K562 (cell line): ENCODE data around the gene MAPKAPK3. TPM values are rescaled to one million over a fixed set of nuclear protein-coding genes. Genes with fewer than 3 reads are reported as not detected.

Experiments
- BRF1 ChIP-seq: IDR thresholded peaks from 3 replicates; pipeline ENCODE4 v1.6.1; 2011; ENCODE audit warnings: borderline replicate concordance, mild to moderate bottlenecking; ENCODE audit not compliant: insufficient read length; ENCODE audit errors: extremely low read depth
- CBFA2T3 ChIP-seq: fragments of 450-650 bp; IDR thresholded peaks from 2 replicates; pipeline ENCODE4 v1.6.1; 2017
- CREM ChIP-seq: IDR thresholded peaks from 2 replicates; pipeline ENCODE4 v1.6.1; 2014; ENCODE audit warnings: antibody characterized with exemption, low read depth
- MEF2D ChIP-seq: conservative IDR thresholded peaks from 2 replicates; pipeline ENCODE4 v1.6.1; 2016; ENCODE audit warnings: low read depth, missing genetic modification characterization, missing compliant biosample characterization
- NUFIP1 ChIP-seq: fragments of 450-650 bp; IDR thresholded peaks from 2 replicates; pipeline ENCODE4 v1.6.1; 2018; ENCODE audit not compliant: partially characterized antibody
- SRSF9 ChIP-seq: fragments of 200-400 bp; formaldehyde crosslinking; IDR thresholded peaks from 2 replicates; pipeline ENCODE4 v1.6.1; 2017; ENCODE audit warnings: low read depth, low read length, borderline replicate concordance
- ZKSCAN8 ChIP-seq: fragments of 200-800 bp; sonication (Bioruptor generic); IDR thresholded peaks from 2 replicates; pipeline ENCODE4 v1.6.1; 2016; ENCODE audit warnings: missing genetic modification characterization, missing compliant biosample characterization
- ZNF253 ChIP-seq: fragments of 250-450 bp; sonication (Bioruptor Pico); conservative IDR thresholded peaks from 2 replicates; pipeline ENCODE4 v1.6.1; 2021; ENCODE audit warnings: mild to moderate bottlenecking
- polyA plus RNA-seq, 8 experiments: library from polyadenylated mRNA; depleted of rRNA in 4 of 8; stranded (reverse) in 5 of 8; unstranded in 3 of 8; fragments of >200 nt; fragmentation: Nextera tagmentation in 2 of 8; fragmentation: Illumina TruSeq in 1 of 8; extraction: Ambion mirVana in 2 of 8; extraction: Trizol in 1 of 8; gene quantifications; 2 replicates each; pipeline versions ENCODE4 v1.2.1 to v1.2.3, GENCODE V29; 2011 to 2014; ENCODE audit warnings: inconsistent platforms in 1 of 8, missing spikeins in 1 of 8
- total RNA-seq, 7 experiments: library from RNA; depleted of rRNA in 6 of 7; stranded (reverse); fragments of >200 nt in 6 of 7; fragmentation: Illumina TruSeq in 2 of 7; extraction: Trizol in 2 of 7; gene quantifications; 2 replicates each; pipeline versions ENCODE4 v1.2.1 to v1.2.3, GENCODE V29; 2011 to 2021; ENCODE audit warnings: low replicate concordance in 1 of 7
- TF ChIP-seq, protein P1 (sequence below): IDR thresholded peaks from 2 replicates; pipeline ENCODE4 v1.6.1; 2011; ENCODE audit not compliant: insufficient read length; ENCODE audit errors: extremely low read depth
- TF ChIP-seq, protein P2 (sequence below): fragments of 200-600 bp; sonication (generic); IDR thresholded peaks from one replicate; pipeline ENCODE4 v1.6.1; 2012; ENCODE audit warnings: mild to moderate bottlenecking, low read depth, low read length, inconsistent platforms
- TF ChIP-seq, protein P3 (sequence below): fragments of 250-450 bp; sonication (Bioruptor Pico); IDR thresholded peaks from 2 replicates; pipeline ENCODE4 v1.9.0; 2021; ENCODE audit warnings: mild to moderate bottlenecking, inconsistent platforms

The MAPKAPK3 gene
- total and polyA plus RNA-seq, 9 of the 15 experiments (the other 6 are each of a cell fraction or from before 2014, with no cell fraction given) = 8.0 to 56.4 (median 41.2) TPM

DNA sequence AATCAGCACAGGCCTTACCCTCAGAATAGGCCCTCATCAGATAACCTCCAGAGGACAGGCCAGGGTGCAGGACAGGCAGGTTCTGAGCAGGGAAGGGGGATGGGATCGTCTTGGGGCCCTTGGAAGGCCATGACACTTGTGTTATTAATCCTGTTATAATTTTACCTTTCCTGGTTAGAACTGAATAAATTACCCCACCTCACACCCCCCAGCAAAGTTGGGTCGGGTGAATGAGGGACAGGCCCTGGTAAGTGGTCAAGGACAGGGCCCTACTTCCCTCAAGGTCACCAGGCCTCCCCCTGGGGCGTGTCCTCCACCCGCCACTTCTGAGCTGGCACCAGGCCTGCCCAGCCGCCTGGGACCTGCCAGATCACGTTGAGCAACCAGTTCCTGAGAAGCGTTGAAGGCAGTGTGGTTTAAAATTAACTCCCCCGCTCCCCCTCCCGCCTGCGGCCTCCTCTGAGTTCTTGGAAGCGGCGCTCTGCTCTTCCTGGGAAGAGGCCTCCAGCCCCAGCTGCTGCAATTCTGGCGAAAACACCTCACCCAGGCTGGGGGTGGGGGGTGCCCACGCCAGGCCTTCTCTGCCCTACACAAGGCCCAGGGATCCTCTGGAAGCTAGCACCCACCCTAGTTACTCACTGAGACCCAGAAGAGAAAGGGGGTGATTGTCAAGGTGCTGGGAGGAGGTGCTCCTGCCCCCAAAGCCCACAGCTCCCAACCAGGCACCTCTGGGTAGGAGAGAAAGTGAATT lies 15.9 kb upstream of the MAPKAPK3 start (continued):
- TF ChIP-seq SRSF9 (no peak), MEF2D (tag) (0 out of 2 replicates have a peak, but pooled peaks have one; percentile 16), BRF1 (no peak), CBFA2T3 (peak; percentile 62), NUFIP1 (no peak), ZNF253 (no peak), CREM (peak; percentile 45; the same call in 1 of the 2 replicates), ZKSCAN8 (peak; percentile 72)
- TF ChIP-seq, protein P1, sequence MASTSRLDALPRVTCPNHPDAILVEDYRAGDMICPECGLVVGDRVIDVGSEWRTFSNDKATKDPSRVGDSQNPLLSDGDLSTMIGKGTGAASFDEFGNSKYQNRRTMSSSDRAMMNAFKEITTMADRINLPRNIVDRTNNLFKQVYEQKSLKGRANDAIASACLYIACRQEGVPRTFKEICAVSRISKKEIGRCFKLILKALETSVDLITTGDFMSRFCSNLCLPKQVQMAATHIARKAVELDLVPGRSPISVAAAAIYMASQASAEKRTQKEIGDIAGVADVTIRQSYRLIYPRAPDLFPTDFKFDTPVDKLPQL = no peak
- TF ChIP-seq, protein P2, sequence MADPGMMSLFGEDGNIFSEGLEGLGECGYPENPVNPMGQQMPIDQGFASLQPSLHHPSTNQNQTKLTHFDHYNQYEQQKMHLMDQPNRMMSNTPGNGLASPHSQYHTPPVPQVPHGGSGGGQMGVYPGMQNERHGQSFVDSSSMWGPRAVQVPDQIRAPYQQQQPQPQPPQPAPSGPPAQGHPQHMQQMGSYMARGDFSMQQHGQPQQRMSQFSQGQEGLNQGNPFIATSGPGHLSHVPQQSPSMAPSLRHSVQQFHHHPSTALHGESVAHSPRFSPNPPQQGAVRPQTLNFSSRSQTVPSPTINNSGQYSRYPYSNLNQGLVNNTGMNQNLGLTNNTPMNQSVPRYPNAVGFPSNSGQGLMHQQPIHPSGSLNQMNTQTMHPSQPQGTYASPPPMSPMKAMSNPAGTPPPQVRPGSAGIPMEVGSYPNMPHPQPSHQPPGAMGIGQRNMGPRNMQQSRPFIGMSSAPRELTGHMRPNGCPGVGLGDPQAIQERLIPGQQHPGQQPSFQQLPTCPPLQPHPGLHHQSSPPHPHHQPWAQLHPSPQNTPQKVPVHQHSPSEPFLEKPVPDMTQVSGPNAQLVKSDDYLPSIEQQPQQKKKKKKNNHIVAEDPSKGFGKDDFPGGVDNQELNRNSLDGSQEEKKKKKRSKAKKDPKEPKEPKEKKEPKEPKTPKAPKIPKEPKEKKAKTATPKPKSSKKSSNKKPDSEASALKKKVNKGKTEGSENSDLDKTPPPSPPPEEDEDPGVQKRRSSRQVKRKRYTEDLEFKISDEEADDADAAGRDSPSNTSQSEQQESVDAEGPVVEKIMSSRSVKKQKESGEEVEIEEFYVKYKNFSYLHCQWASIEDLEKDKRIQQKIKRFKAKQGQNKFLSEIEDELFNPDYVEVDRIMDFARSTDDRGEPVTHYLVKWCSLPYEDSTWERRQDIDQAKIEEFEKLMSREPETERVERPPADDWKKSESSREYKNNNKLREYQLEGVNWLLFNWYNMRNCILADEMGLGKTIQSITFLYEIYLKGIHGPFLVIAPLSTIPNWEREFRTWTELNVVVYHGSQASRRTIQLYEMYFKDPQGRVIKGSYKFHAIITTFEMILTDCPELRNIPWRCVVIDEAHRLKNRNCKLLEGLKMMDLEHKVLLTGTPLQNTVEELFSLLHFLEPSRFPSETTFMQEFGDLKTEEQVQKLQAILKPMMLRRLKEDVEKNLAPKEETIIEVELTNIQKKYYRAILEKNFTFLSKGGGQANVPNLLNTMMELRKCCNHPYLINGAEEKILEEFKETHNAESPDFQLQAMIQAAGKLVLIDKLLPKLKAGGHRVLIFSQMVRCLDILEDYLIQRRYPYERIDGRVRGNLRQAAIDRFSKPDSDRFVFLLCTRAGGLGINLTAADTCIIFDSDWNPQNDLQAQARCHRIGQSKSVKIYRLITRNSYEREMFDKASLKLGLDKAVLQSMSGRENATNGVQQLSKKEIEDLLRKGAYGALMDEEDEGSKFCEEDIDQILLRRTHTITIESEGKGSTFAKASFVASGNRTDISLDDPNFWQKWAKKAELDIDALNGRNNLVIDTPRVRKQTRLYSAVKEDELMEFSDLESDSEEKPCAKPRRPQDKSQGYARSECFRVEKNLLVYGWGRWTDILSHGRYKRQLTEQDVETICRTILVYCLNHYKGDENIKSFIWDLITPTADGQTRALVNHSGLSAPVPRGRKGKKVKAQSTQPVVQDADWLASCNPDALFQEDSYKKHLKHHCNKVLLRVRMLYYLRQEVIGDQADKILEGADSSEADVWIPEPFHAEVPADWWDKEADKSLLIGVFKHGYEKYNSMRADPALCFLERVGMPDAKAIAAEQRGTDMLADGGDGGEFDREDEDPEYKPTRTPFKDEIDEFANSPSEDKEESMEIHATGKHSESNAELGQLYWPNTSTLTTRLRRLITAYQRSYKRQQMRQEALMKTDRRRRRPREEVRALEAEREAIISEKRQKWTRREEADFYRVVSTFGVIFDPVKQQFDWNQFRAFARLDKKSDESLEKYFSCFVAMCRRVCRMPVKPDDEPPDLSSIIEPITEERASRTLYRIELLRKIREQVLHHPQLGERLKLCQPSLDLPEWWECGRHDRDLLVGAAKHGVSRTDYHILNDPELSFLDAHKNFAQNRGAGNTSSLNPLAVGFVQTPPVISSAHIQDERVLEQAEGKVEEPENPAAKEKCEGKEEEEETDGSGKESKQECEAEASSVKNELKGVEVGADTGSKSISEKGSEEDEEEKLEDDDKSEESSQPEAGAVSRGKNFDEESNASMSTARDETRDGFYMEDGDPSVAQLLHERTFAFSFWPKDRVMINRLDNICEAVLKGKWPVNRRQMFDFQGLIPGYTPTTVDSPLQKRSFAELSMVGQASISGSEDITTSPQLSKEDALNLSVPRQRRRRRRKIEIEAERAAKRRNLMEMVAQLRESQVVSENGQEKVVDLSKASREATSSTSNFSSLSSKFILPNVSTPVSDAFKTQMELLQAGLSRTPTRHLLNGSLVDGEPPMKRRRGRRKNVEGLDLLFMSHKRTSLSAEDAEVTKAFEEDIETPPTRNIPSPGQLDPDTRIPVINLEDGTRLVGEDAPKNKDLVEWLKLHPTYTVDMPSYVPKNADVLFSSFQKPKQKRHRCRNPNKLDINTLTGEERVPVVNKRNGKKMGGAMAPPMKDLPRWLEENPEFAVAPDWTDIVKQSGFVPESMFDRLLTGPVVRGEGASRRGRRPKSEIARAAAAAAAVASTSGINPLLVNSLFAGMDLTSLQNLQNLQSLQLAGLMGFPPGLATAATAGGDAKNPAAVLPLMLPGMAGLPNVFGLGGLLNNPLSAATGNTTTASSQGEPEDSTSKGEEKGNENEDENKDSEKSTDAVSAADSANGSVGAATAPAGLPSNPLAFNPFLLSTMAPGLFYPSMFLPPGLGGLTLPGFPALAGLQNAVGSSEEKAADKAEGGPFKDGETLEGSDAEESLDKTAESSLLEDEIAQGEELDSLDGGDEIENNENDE = no peak
- TF ChIP-seq, protein P3, sequence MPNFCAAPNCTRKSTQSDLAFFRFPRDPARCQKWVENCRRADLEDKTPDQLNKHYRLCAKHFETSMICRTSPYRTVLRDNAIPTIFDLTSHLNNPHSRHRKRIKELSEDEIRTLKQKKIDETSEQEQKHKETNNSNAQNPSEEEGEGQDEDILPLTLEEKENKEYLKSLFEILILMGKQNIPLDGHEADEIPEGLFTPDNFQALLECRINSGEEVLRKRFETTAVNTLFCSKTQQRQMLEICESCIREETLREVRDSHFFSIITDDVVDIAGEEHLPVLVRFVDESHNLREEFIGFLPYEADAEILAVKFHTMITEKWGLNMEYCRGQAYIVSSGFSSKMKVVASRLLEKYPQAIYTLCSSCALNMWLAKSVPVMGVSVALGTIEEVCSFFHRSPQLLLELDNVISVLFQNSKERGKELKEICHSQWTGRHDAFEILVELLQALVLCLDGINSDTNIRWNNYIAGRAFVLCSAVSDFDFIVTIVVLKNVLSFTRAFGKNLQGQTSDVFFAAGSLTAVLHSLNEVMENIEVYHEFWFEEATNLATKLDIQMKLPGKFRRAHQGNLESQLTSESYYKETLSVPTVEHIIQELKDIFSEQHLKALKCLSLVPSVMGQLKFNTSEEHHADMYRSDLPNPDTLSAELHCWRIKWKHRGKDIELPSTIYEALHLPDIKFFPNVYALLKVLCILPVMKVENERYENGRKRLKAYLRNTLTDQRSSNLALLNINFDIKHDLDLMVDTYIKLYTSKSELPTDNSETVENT (CRISPR knock-in tag) = no peak
